ENCODE data around the gene ATP6V1E1. TPM values are rescaled to one million over a fixed set of nuclear protein-coding genes. Genes with fewer than 3 reads are reported as not detected.

Gene ATP6V1E1
- total RNA-seq, 1 experiment from 2014 or later: 88.1 TPM

DNA sequence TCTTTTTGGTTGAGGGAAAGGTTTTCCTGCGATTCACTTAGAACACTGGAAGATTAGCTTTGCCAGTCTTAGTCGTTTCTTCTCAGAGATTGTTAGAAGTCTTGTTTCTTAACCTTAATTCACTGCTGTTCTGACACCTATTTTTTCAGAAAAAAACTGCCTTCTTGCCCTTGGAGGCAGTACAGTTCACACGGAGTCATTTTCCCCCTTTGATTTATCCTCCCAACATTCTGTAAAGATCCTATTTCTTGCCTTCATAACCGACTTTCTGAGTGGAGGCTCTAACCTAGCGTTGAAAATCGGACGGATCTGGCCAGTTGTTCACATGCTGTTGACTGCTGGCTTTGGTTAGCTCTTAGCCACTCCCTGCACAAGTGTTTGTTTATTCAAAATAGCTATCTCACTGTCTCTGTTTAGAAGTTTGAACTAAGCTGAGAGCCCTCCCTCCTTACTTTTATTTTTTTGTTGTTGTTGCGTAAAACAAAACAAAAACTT, 10.7 kb upstream of the ATP6V1E1 start:
- H3K4me1 Mint-ChIP-seq: peaks cover 10% of the 10 kb centered on the region
- H3K27me3 Mint-ChIP-seq (ENCODE audit: low read depth): no peaks in the 10 kb centered on the region
- H3K4me3 Mint-ChIP-seq: peak overlapping the region; percentile 89
- CTCF ChIA-PET: interaction anchor here (0.6 to 1.2 kb wide), 6 partner anchors 81 to 544 kb away, joined by 3 to 5 read pairs (median 4); no protein-coding TSS in a partner anchor
- H3K36me3 Mint-ChIP-seq: peaks cover 12% of the 10 kb centered on the region
- no peak for DNase-seq (ENCODE audit: low spot score)
- TF ChIP-seq NFATC4 (CRISPR knock-in tag; IDR thresholded peaks at IDR 0.05): no peak
- TF ChIP-seq, protein P1, sequence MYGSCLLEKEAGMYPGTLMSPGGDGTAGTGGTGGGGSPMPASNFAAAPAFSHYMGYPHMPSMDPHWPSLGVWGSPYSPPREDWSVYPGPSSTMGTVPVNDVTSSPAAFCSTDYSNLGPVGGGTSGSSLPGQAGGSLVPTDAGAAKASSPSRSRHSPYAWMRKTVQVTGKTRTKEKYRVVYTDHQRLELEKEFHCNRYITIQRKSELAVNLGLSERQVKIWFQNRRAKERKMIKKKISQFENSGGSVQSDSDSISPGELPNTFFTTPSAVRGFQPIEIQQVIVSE (CRISPR knock-in tag; IDR thresholded peaks at IDR 0.05; ENCODE audit: borderline replicate concordance): no peak
- TF ChIP-seq ZNF138 (CRISPR knock-in tag; conservative IDR thresholded peaks at IDR 0.05): no peak
- no peak for TF ChIP-seq ZNF416 (CRISPR knock-in tag; IDR thresholded peaks at IDR 0.05)
- TF ChIP-seq, protein P2, sequence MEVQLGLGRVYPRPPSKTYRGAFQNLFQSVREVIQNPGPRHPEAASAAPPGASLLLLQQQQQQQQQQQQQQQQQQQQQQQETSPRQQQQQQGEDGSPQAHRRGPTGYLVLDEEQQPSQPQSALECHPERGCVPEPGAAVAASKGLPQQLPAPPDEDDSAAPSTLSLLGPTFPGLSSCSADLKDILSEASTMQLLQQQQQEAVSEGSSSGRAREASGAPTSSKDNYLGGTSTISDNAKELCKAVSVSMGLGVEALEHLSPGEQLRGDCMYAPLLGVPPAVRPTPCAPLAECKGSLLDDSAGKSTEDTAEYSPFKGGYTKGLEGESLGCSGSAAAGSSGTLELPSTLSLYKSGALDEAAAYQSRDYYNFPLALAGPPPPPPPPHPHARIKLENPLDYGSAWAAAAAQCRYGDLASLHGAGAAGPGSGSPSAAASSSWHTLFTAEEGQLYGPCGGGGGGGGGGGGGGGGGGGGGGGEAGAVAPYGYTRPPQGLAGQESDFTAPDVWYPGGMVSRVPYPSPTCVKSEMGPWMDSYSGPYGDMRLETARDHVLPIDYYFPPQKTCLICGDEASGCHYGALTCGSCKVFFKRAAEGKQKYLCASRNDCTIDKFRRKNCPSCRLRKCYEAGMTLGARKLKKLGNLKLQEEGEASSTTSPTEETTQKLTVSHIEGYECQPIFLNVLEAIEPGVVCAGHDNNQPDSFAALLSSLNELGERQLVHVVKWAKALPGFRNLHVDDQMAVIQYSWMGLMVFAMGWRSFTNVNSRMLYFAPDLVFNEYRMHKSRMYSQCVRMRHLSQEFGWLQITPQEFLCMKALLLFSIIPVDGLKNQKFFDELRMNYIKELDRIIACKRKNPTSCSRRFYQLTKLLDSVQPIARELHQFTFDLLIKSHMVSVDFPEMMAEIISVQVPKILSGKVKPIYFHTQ (CRISPR knock-in tag; IDR thresholded peaks at IDR 0.05): no peak
- TF ChIP-seq CREB1 (CRISPR knock-in tag; IDR thresholded peaks at IDR 0.05): no peak
- H3K9me3 Mint-ChIP-seq: no peaks in the 10 kb centered on the region
- peak overlapping the region; percentile 98 for H3K27ac Mint-ChIP-seq
- POLR2A ChIA-PET: no interaction called here
- no peak for ATAC-seq

DNA sequence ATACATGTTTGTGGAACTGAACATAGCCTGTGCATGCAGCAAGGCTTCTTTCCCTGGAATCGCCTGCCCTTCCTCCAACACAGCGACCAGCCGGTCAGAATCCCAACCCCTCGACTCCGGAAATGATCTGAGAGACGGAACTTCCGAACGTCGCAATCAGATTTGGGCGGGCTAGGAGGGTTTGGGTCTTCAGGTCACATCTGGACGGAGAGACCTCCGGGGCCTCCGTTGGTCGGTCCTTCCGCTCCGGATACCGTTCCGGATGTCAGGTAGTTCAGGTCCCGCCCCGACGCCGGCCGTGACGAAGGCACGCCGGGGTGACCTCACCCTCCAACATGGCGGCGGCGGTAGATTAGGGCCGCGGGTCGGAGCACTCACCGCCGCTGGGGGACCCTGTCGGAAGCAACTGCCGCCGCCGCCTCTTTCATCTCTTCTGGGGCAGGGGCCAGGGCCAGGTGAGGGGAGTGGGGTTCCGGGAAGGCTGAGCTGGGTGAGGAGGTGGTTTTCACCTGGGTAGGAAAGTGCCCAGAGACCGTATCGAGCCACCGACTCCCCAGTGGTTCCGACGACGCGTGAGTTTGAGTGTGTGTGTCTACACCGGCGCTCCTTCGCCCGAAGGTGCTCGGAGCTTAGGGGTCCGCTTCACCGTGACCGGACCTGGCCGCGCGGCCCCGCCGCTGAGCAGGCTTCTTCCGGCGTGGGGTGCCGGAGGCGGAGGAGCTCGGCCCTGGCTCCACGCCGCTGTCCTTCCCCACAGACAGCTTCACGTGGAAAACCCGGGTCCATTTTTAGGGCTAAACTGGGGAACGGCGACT, 10.1 kb upstream of the ATP6V1E1 start, which contains the start of gene BCL2L13:
TSS of gene BCL2L13 (plus strand) at position 326 of the 815 bp plus-strand sequence. CDS start 16,955 bp downstream, outside the sequence.
- Mint-ChIP-seq H3K4me1 (peaks cover 10% of the 10 kb centered on the region), H3K36me3 (peaks cover 12% of the 10 kb centered on the region), H3K27ac (peak within 1 kb of the TSS; percentile 98), H3K4me3 (peak within 1 kb of the TSS; percentile 89), H3K9me3 (no peaks in the 10 kb centered on the region), H3K27me3 (ENCODE audit: low read depth) (no peaks in the 10 kb centered on the region)
- ChIA-PET POLR2A (no interaction called here), CTCF (interaction anchor here (0.6 to 1.2 kb wide), 6 partner anchors 80 to 543 kb away, joined by 3 to 5 read pairs (median 4); no protein-coding TSS in a partner anchor)
- ATAC-seq (peak; percentile 95), DNase-seq (ENCODE audit: low spot score) (peak; percentile 94)
- TF ChIP-seq, protein P3, sequence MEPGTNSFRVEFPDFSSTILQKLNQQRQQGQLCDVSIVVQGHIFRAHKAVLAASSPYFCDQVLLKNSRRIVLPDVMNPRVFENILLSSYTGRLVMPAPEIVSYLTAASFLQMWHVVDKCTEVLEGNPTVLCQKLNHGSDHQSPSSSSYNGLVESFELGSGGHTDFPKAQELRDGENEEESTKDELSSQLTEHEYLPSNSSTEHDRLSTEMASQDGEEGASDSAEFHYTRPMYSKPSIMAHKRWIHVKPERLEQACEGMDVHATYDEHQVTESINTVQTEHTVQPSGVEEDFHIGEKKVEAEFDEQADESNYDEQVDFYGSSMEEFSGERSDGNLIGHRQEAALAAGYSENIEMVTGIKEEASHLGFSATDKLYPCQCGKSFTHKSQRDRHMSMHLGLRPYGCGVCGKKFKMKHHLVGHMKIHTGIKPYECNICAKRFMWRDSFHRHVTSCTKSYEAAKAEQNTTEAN (CRISPR knock-in tag; IDR thresholded peaks at IDR 0.05): peak; percentile 86; the same call in 1 of the 2 replicates
- peak; percentile 83 for TF ChIP-seq FOXK1 (CRISPR knock-in tag; IDR thresholded peaks at IDR 0.05)
- peak; percentile 62; the same call in 1 of the 2 replicates for TF ChIP-seq KAT7 (CRISPR knock-in tag; IDR thresholded peaks at IDR 0.05; ENCODE audit: borderline replicate concordance)
- TF ChIP-seq SP1 (CRISPR knock-in tag; conservative IDR thresholded peaks at IDR 0.05): peak; percentile 87
- TF ChIP-seq IRF2 (CRISPR knock-in tag; IDR thresholded peaks at IDR 0.05; ENCODE audit: borderline replicate concordance, low read depth): no peak
- TF ChIP-seq ZNF317 (CRISPR knock-in tag; IDR thresholded peaks at IDR 0.05; ENCODE audit: borderline replicate concordance, low read depth): 0 out of 2 replicates have a peak, but pooled peaks have one; percentile 22
- 0 out of 2 replicates have a peak, but pooled peaks have one; percentile 22 for TF ChIP-seq ESRRA (CRISPR knock-in tag; IDR thresholded peaks at IDR 0.05; ENCODE audit: borderline replicate concordance)
- TF ChIP-seq, protein P4, sequence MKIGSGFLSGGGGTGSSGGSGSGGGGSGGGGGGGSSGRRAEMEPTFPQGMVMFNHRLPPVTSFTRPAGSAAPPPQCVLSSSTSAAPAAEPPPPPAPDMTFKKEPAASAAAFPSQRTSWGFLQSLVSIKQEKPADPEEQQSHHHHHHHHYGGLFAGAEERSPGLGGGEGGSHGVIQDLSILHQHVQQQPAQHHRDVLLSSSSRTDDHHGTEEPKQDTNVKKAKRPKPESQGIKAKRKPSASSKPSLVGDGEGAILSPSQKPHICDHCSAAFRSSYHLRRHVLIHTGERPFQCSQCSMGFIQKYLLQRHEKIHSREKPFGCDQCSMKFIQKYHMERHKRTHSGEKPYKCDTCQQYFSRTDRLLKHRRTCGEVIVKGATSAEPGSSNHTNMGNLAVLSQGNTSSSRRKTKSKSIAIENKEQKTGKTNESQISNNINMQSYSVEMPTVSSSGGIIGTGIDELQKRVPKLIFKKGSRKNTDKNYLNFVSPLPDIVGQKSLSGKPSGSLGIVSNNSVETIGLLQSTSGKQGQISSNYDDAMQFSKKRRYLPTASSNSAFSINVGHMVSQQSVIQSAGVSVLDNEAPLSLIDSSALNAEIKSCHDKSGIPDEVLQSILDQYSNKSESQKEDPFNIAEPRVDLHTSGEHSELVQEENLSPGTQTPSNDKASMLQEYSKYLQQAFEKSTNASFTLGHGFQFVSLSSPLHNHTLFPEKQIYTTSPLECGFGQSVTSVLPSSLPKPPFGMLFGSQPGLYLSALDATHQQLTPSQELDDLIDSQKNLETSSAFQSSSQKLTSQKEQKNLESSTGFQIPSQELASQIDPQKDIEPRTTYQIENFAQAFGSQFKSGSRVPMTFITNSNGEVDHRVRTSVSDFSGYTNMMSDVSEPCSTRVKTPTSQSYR (CRISPR knock-in tag; IDR thresholded peaks at IDR 0.05): no peak
- TF ChIP-seq, protein P5, sequence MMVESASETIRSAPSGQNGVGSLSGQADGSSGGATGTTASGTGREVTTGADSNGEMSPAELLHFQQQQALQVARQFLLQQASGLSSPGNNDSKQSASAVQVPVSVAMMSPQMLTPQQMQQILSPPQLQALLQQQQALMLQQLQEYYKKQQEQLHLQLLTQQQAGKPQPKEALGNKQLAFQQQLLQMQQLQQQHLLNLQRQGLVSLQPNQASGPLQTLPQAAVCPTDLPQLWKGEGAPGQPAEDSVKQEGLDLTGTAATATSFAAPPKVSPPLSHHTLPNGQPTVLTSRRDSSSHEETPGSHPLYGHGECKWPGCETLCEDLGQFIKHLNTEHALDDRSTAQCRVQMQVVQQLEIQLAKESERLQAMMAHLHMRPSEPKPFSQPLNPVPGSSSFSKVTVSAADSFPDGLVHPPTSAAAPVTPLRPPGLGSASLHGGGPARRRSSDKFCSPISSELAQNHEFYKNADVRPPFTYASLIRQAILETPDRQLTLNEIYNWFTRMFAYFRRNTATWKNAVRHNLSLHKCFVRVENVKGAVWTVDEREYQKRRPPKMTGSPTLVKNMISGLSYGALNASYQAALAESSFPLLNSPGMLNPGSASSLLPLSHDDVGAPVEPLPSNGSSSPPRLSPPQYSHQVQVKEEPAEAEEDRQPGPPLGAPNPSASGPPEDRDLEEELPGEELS (CRISPR knock-in tag; IDR thresholded peaks at IDR 0.05): peak; percentile 30; the same call in 1 of the 2 replicates
- 0 out of 2 replicates have a peak, but pooled peaks have one; percentile 61 for TF ChIP-seq TEAD1 (CRISPR knock-in tag; IDR thresholded peaks at IDR 0.05)
- TF ChIP-seq, protein P1 (CRISPR knock-in tag; IDR thresholded peaks at IDR 0.05; ENCODE audit: borderline replicate concordance): no peak
- peak; percentile 36; the same call in 1 of the 2 replicates for TF ChIP-seq TCF7 (CRISPR knock-in tag; IDR thresholded peaks at IDR 0.05; ENCODE audit: low read depth)
- peak; percentile 88 for TF ChIP-seq CREM (CRISPR knock-in tag; IDR thresholded peaks at IDR 0.05)
- TF ChIP-seq, protein P6, sequence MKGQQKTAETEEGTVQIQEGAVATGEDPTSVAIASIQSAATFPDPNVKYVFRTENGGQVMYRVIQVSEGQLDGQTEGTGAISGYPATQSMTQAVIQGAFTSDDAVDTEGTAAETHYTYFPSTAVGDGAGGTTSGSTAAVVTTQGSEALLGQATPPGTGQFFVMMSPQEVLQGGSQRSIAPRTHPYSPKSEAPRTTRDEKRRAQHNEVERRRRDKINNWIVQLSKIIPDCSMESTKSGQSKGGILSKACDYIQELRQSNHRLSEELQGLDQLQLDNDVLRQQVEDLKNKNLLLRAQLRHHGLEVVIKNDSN (CRISPR knock-in tag; IDR thresholded peaks at IDR 0.05): peak; percentile 65
- 0 out of 2 replicates have a peak, but pooled peaks have one; percentile 11 for TF ChIP-seq NFYB (CRISPR knock-in tag; conservative IDR thresholded peaks at IDR 0.05; ENCODE audit: low read depth)
- TF ChIP-seq, protein P7, sequence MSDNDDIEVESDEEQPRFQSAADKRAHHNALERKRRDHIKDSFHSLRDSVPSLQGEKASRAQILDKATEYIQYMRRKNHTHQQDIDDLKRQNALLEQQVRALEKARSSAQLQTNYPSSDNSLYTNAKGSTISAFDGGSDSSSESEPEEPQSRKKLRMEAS (CRISPR knock-in tag; IDR thresholded peaks at IDR 0.05): peak; percentile 25; the same call in 1 of the 2 replicates
